ENCODE results near the gene ALAD.
A peak's percentile ranks its signal among the peaks of the same experiment; 100 is the strongest.
"Not testable (repeated sequence)": the region's sequence is repeated elsewhere in the genome, so short reads cannot be mapped to it uniquely, and the experiment has no call there.

The ALAD gene

DNA sequence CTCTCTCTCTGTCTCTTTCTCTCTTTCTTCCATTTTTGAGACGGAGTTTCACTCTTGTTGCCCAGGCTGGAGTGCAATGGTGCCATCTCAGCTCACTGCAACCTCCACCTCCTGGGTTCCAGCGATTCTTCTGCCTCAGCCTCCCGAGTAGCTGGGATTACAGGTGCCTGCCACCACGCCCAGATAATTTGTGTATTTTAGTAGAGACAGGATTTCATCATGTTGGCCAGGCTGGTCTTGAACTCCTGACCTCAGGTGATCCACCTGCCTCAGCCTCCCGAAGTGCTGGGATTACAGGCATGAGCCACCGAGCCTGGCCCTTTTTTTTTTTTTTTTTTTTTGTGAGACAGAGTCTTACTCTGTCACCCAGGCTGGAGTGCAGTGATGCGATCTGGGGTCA lies 19.6 kb downstream of the ALAD start:
- not testable (repeated sequence) for H3K4me3 ChIP-seq (ENCODE audit: low read depth in 1 of 2, low read length in 2 of 2); H3K27me3 ChIP-seq (ENCODE audit: control insufficient read depth in 1 of 2, insufficient read depth in 2 of 2, low read length in 2 of 2); H3K4me1 ChIP-seq (ENCODE audit: insufficient read depth, low read length); H3K27ac ChIP-seq (ENCODE audit: low read depth, low read length); H3K9me3 ChIP-seq (ENCODE audit: low read length); H3K36me3 ChIP-seq (ENCODE audit: insufficient read depth, low read length); H3K9ac ChIP-seq (ENCODE audit: low read length)

GRCh38 chr9:113380869-113381378 lies 20.2 kb downstream of the ALAD start:
- no peak overlapping the region for H3K9ac ChIP-seq (ENCODE audit: low read length)
- no peak overlapping the region for H3K27ac ChIP-seq (ENCODE audit: low read depth, low read length)
- no peaks in the 10 kb centered on the region for H3K9me3 ChIP-seq (ENCODE audit: low read length)
- H3K4me3 ChIP-seq (ENCODE audit: low read depth in 1 of 2, low read length in 2 of 2): no peak overlapping the region
- no peaks in the 10 kb centered on the region for H3K27me3 ChIP-seq (ENCODE audit: control insufficient read depth in 1 of 2, insufficient read depth in 2 of 2, low read length in 2 of 2)
- H3K4me1 ChIP-seq (ENCODE audit: insufficient read depth, low read length): peaks cover 2% of the 10 kb centered on the region
- H3K36me3 ChIP-seq (ENCODE audit: insufficient read depth, low read length): no peaks in the 10 kb centered on the region

DNA sequence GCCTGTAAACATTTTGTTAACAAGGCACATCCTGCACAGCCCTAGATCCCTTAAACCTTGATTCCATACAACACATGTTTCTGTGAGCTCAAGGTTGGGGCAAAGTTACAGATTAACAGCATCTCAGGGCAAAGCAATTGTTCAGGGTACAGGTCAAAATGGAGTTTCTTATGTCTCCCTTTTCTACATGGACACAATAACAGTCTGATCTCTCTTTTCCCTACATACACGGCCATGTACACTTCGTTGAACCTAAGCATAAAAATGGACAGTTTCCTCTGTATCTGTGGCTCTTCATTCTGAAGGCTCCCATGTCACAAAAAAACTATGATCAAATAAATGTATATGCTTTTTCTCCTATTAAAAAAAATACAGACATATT lies 21.3 kb downstream of the ALAD start:
- not testable (repeated sequence) for H3K4me1 ChIP-seq (ENCODE audit: insufficient read depth, low read length); H3K27me3 ChIP-seq (ENCODE audit: control insufficient read depth in 1 of 2, insufficient read depth in 2 of 2, low read length in 2 of 2); H3K27ac ChIP-seq (ENCODE audit: low read depth, low read length); H3K9ac ChIP-seq (ENCODE audit: low read length); H3K4me3 ChIP-seq (ENCODE audit: low read depth in 1 of 2, low read length in 2 of 2); H3K36me3 ChIP-seq (ENCODE audit: insufficient read depth, low read length); H3K9me3 ChIP-seq (ENCODE audit: low read length)

DNA sequence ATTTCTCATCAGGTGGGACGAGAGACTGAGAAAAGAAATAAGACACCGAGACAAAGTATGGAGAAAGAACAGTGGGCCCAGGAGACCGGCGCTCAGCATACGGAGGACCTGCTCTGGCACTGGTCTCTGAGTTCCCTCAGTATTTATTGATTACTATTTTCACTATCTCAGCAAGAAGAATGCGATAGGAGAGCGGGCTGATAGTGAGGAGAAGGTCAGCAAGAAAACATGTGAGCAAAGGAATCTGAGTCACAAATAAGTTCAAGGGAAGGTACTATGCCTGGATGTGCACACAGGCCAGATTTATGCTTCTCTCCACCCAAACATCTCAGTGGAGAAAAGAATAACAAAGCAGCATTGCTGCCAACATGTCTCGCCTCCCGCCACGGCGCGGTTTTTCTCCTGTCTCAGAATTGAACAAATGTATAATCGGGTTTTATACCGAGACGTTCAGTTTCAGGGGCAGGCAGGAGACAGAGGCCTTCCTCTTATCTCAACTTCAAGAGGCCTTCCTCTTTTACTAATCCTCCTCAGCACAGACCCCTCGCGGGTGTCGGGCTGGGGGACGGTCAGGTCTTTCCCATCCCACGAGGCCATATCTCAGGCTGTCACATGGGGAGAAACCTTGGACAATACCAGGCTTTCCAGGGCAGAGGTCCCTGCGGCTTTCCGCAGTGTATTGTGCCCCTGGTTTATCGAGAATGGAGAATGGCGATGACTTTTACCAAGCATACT lies 21.8 kb downstream of the ALAD start:
- H3K9me3 ChIP-seq (ENCODE audit: low read length); H3K27ac ChIP-seq (ENCODE audit: low read depth, low read length); H3K4me1 ChIP-seq (ENCODE audit: insufficient read depth, low read length); H3K36me3 ChIP-seq (ENCODE audit: insufficient read depth, low read length); H3K27me3 ChIP-seq (ENCODE audit: control insufficient read depth in 1 of 2, insufficient read depth in 2 of 2, low read length in 2 of 2); H3K4me3 ChIP-seq (ENCODE audit: low read depth in 1 of 2, low read length in 2 of 2); H3K9ac ChIP-seq (ENCODE audit: low read length): not testable (repeated sequence)

DNA sequence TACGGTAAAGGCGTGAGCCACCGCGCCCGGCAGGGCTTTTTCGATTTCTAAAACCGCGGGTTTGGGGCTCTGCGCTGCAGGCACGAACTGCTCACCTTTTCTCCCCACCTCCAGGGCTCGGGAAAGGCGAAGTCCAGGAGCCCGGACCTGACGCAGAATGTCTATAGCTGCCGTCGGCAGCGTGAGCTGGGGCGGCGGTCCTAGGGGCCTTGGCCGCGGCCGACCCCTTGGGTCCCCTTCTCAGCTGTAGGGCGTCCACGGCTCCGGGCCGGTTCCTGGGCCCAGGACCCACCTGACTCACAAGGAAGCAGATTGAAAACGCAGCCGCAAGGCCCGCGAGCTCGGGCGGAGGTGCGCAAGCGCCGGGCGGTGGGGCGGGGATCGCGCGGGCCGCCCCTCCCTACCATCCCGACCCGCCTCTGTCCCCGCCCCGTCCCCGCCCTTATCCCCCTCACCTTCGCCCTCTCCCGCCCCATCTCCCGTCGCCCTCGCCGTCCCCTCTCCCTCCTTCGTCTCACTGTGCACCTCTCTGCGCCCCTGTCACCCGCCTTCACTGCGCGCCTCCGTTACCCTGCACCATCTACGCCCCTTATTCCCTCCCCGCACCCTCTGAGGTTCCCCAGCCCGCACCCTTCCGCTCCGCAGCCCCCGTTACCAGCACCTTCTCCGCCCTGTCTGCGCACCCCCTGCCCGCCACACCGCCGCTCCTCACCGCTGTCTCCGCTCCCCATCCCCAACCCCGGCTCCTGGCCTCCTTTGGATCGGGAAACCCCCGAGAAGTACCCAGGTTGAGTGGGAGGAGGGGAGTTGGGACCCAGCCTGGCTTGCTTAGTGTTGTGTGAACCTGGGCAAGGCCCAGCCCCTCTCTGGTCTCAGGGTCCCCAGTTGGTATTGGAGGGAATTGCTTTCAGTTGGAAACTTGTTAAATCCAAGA lies 24.2 kb downstream of the ALAD start, which contains the start of gene HDHD3:
HDHD3 (minus strand) TSS at position 353 of the 934 bp plus-strand sequence. CDS start 2,632 bp downstream, outside the sequence.
- peak within 1 kb of the TSS; percentile 57 for H3K9ac ChIP-seq (ENCODE audit: low read length)
- H3K4me1 ChIP-seq (ENCODE audit: insufficient read depth, low read length): peaks cover 10% of the 10 kb centered on the region

GRCh38 chr9:113375057-113376023 lies 25.7 kb downstream of the ALAD start:
- H3K36me3 ChIP-seq (ENCODE audit: insufficient read depth, low read length): peaks cover 17% of the 10 kb centered on the region
- peaks cover 10% of the 10 kb centered on the region for H3K4me1 ChIP-seq (ENCODE audit: insufficient read depth, low read length)
- no peaks in the 10 kb centered on the region for H3K27me3 ChIP-seq (ENCODE audit: control insufficient read depth in 1 of 2, insufficient read depth in 2 of 2, low read length in 2 of 2)
- no peak overlapping the region for H3K27ac ChIP-seq (ENCODE audit: low read depth, low read length)
- H3K4me3 ChIP-seq (ENCODE audit: low read depth in 1 of 2, low read length in 2 of 2): peak overlapping the region in 1 of 2 donors; percentile 78
- no peak overlapping the region for H3K9ac ChIP-seq (ENCODE audit: low read length)
- H3K9me3 ChIP-seq (ENCODE audit: low read length): no peaks in the 10 kb centered on the region

More for the DNA sequence above, 24.2 kb downstream of the ALAD start, which contains the start of gene HDHD3:
- no peaks in the 10 kb centered on the region for H3K9me3 ChIP-seq (ENCODE audit: low read length)
- H3K27me3 ChIP-seq (ENCODE audit: control insufficient read depth in 1 of 2, insufficient read depth in 2 of 2, low read length in 2 of 2): no peaks in the 10 kb centered on the region
- H3K36me3 ChIP-seq (ENCODE audit: insufficient read depth, low read length): peaks cover 17% of the 10 kb centered on the region
- H3K4me3 ChIP-seq (ENCODE audit: low read depth in 1 of 2, low read length in 2 of 2): peak within 1 kb of the TSS; percentile 40 to 78
- H3K27ac ChIP-seq (ENCODE audit: low read depth, low read length): peak within 1 kb of the TSS; percentile 71

GRCh38 chr9:113373676-113374392 lies 27.2 kb downstream of the ALAD start:
- H3K27ac ChIP-seq (ENCODE audit: low read depth, low read length): no peak overlapping the region

GRCh38 chr9:113373256-113373655 lies 27.8 kb downstream of the ALAD start:
- Histone ChIP-seq H3K27ac (ENCODE audit: low read depth, low read length) (no peak overlapping the region), H3K9me3 (ENCODE audit: low read length) (no peaks in the 10 kb centered on the region), H3K36me3 (ENCODE audit: insufficient read depth, low read length) (peaks cover 17% of the 10 kb centered on the region), H3K4me3 (ENCODE audit: low read depth in 1 of 2, low read length in 2 of 2) (no peak overlapping the region), H3K4me1 (ENCODE audit: insufficient read depth, low read length) (peaks cover 10% of the 10 kb centered on the region), H3K27me3 (ENCODE audit: control insufficient read depth in 1 of 2, insufficient read depth in 2 of 2, low read length in 2 of 2) (no peaks in the 10 kb centered on the region), H3K9ac (ENCODE audit: low read length) (no peak overlapping the region)

More at GRCh38 chr9:113373676-113374392, 27.2 kb downstream of the ALAD start:
- peaks cover 17% of the 10 kb centered on the region for H3K36me3 ChIP-seq (ENCODE audit: insufficient read depth, low read length)
- H3K4me1 ChIP-seq (ENCODE audit: insufficient read depth, low read length): peaks cover 10% of the 10 kb centered on the region
- H3K9ac ChIP-seq (ENCODE audit: low read length): no peak overlapping the region
- H3K27me3 ChIP-seq (ENCODE audit: control insufficient read depth in 1 of 2, insufficient read depth in 2 of 2, low read length in 2 of 2): no peaks in the 10 kb centered on the region
- H3K9me3 ChIP-seq (ENCODE audit: low read length): no peaks in the 10 kb centered on the region
- no peak overlapping the region for H3K4me3 ChIP-seq (ENCODE audit: low read depth in 1 of 2, low read length in 2 of 2)

GRCh38 chr9:113372059-113372458 lies 29.0 kb downstream of the ALAD start:
- H3K27me3 ChIP-seq (ENCODE audit: control insufficient read depth in 1 of 2, insufficient read depth in 2 of 2, low read length in 2 of 2): no peaks in the 10 kb centered on the region

GRCh38 chr9:113370806-113371325 lies 30.2 kb downstream of the ALAD start:
- Histone ChIP-seq H3K36me3 (ENCODE audit: insufficient read depth, low read length) (peaks cover 17% of the 10 kb centered on the region), H3K27ac (ENCODE audit: low read depth, low read length) (no peak overlapping the region), H3K4me1 (ENCODE audit: insufficient read depth, low read length) (peaks cover 7% of the 10 kb centered on the region), H3K9me3 (ENCODE audit: low read length) (no peaks in the 10 kb centered on the region), H3K9ac (ENCODE audit: low read length) (no peak overlapping the region), H3K27me3 (ENCODE audit: control insufficient read depth in 1 of 2, insufficient read depth in 2 of 2, low read length in 2 of 2) (no peaks in the 10 kb centered on the region), H3K4me3 (ENCODE audit: low read depth in 1 of 2, low read length in 2 of 2) (no peak overlapping the region)

More at GRCh38 chr9:113372059-113372458, 29.0 kb downstream of the ALAD start:
- Histone ChIP-seq H3K27ac (ENCODE audit: low read depth, low read length) (no peak overlapping the region), H3K9me3 (ENCODE audit: low read length) (no peaks in the 10 kb centered on the region), H3K36me3 (ENCODE audit: insufficient read depth, low read length) (peaks cover 17% of the 10 kb centered on the region), H3K4me1 (ENCODE audit: insufficient read depth, low read length) (peaks cover 10% of the 10 kb centered on the region), H3K4me3 (ENCODE audit: low read depth in 1 of 2, low read length in 2 of 2) (no peak overlapping the region), H3K9ac (ENCODE audit: low read length) (no peak overlapping the region)
